T-helper 1 cell treated with Interleukin-12 subunit alpha and Interleukin-12 subunit beta and Interleukin-4 antibody, amounts not matched to agents 30 ng/mL and 1 ng/mL, for 36 hours (primary cell): ENCODE data around the gene KCNT2. TPM values are rescaled to one million over a fixed set of nuclear protein-coding genes. Genes with fewer than 3 reads are reported as not detected.

Source experiments
- intact Hi-C: fragments of 100-400 bp; cut with micrococcal nuclease; formaldehyde crosslinking; loops from one replicate; pipeline ENCODE4 v1.15.1; 2024
- total RNA-seq: library from RNA; stranded (reverse); gene quantifications from 2 replicates; pipeline ENCODE4 v1.2.3, GENCODE V29; 2022

The KCNT2 gene
- total RNA-seq, 1 donor from 2014 or later = not detected

GRCh38 chr1:196450143-196451095 lies 157.8 kb downstream of the KCNT2 start:
- intact Hi-C loops = no loop called here

- intact Hi-C loops = no loop called here
Measured at GRCh38 chr1:196449460-196449859, 158.8 kb downstream of the KCNT2 start.

GRCh38 chr1:196445775-196446174 lies 162.5 kb downstream of the KCNT2 start:
- intact Hi-C loops = no loop called here

GRCh38 chr1:196444634-196445033 lies 163.6 kb downstream of the KCNT2 start:
- intact Hi-C loops = no loop called here

GRCh38 chr1:196442366-196442765 lies 165.9 kb downstream of the KCNT2 start:
- intact Hi-C loops = no loop called here

- intact Hi-C loops = no loop called here
Measured at GRCh38 chr1:196440711-196441110, 167.5 kb downstream of the KCNT2 start.

- intact Hi-C loops = loop anchor here (5.0 kb wide), 1 partner anchor 1014 kb away; no protein-coding TSS in a partner anchor
Measured at GRCh38 chr1:196438329-196438728, 169.9 kb downstream of the KCNT2 start.

- intact Hi-C loops = loop anchor here (5.0 kb wide), 1 partner anchor 1015 kb away; no protein-coding TSS in a partner anchor
Measured at GRCh38 chr1:196437671-196438070, 170.6 kb downstream of the KCNT2 start.

- intact Hi-C loops = no loop called here
Measured at GRCh38 chr1:196433000-196433399, 175.2 kb downstream of the KCNT2 start.

- intact Hi-C loops = no loop called here
Measured at GRCh38 chr1:196427976-196428734, 180.1 kb downstream of the KCNT2 start.

GRCh38 chr1:196425513-196425912 lies 182.7 kb downstream of the KCNT2 start:
- intact Hi-C loops = no loop called here

GRCh38 chr1:196423612-196424011 lies 184.6 kb downstream of the KCNT2 start:
- intact Hi-C loops = no loop called here

- intact Hi-C loops = no loop called here
Measured at GRCh38 chr1:196418772-196419171, 189.5 kb downstream of the KCNT2 start.

- intact Hi-C loops = no loop called here
Measured at GRCh38 chr1:196415978-196416377, 192.3 kb downstream of the KCNT2 start.

GRCh38 chr1:196412326-196412725 lies 195.9 kb downstream of the KCNT2 start:
- intact Hi-C loops = no loop called here

GRCh38 chr1:196410768-196411167 lies 197.5 kb downstream of the KCNT2 start:
- intact Hi-C loops = no loop called here

- intact Hi-C loops = no loop called here
Measured at GRCh38 chr1:196409586-196409985, 198.7 kb downstream of the KCNT2 start.

GRCh38 chr1:196407358-196408051 lies 200.7 kb downstream of the KCNT2 start:
- intact Hi-C loops = no loop called here

GRCh38 chr1:196405839-196406238 lies 202.4 kb downstream of the KCNT2 start:
- intact Hi-C loops = no loop called here

GRCh38 chr1:196403803-196404690 lies 204.2 kb downstream of the KCNT2 start:
- intact Hi-C loops = no loop called here
